IPS-NIHi7 (cell line): Measurements from ENCODE around the gene ABCC4.

Experiments used
- DNase-seq: peaks from one replicate; pipeline ENCODE4 v3.0.0; 2012; ENCODE audit warnings: mixed read lengths; ENCODE audit errors: extremely low spot score

The ABCC4 gene

DNA sequence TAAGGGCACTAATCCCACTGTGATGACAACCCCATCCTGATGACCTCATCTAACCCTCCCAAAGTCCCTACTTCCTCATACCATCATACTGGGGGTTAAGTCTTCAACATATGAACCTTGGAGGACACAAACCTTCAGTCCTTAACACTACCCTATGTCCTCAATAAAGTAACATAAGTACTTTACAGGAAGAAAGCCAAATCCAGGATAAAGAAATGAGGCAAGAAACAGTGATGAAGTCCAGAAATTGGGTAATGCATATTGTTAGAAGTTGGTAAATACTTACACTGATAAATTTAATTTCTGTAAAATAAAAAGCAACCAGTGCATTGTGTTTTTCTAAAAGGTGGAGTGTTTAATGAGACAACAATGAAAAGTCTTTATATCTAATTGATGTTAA is 304.1 kb downstream of the ABCC4 start:
- no peak for DNase-seq

DNA sequence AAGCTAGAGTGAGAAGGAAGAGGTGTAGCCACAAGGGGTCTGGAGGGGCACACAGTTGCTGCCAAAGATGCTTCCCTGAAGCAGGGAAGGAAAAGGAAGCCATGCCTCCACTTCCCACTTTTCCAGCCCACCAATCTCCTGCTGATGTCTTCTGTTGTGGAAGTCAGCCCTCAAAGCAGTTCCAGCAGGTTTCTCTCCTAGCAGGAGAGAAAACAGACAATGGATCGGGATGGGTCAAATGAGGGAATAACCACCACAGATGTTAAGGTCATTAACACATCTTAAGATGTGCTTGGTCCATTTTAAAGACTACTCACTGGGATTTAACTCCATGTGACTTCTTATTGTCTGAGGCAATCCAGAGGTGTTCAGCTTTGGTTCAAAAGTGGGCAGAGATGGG is 304.8 kb downstream of the ABCC4 start:
- DNase-seq, result peak; percentile 20

DNA sequence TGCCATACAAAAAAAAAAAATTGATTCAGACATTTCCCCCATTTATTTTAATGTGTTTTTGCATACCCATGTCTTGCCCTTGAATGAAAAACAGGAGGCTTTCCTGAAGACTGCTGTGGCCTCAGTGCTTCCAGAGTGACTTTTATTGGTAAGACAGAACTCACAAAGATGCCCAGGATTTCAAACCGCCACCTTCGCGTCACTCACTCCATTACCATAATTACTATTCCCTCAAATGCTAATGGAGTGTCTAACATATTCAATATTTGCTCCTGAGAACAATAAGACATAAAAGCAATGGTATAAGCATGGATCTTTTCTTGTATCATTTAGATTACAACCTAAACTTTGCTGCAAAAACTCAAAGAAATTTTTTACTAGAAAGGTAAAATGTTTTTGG is 306.7 kb downstream of the ABCC4 start:
- DNase-seq, result no peak

DNA sequence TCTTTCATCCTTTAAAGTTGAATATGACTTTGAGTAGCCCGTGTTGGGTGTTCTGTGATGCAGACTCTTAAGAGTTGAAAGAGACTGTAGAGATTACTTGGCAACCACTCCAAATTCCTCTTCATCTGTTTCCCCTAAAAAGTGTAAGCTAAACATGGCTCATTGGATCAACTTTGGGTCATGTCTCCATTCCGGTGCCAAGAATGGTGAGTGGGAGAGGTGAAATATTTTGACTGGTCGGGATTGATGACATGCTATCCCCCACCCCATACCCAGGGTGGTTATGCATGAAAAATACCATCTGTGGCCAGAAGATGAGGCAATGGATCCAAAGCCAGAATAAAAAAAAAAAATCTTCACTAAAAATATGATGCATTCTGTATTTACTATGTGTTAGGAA is 307.6 kb downstream of the ABCC4 start:
- no peak for DNase-seq

DNA sequence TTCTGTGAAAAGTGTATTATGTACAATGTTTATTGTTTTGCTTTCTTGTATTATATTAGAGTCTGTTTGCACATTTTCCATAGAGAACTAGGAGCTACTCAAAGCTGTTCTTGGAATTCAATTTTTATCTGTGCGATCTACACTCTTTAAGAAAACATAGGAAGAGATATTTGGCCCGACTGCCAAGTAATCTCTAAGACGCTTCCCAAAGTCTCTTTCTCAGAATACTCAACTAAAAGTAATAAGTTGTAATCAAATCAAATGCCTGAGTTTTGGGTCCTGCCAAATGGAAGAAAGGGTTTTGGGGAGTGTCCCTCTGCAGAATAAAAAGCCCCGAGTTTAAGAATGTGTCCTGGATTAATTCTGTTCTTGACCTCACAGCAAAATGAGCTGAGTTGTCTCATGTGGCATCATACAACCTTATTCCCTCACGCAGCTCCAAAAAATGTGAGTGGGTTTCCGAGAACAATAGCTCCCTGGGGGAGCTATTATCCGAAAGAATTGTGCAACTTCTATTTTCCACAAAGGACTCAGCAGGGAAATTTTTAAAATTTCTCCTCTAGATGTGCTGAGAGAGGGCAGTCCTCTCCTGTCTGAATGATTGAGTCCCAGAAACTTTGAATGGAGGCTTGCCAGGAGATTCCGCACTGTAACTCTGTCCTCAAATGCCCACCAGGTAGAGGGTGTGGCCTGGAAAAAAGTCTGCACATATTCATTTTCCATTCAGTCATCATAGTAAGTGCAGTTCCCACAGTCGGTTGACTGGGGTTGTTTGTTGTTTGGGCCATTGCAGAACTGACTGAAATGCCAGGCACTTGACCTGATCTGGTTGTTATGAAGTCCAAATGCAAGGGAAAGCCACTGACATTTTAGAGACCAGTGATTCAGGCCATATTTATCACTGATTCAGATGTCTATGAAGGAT is 309.0 kb downstream of the ABCC4 start:
- DNase-seq, result no peak

DNA sequence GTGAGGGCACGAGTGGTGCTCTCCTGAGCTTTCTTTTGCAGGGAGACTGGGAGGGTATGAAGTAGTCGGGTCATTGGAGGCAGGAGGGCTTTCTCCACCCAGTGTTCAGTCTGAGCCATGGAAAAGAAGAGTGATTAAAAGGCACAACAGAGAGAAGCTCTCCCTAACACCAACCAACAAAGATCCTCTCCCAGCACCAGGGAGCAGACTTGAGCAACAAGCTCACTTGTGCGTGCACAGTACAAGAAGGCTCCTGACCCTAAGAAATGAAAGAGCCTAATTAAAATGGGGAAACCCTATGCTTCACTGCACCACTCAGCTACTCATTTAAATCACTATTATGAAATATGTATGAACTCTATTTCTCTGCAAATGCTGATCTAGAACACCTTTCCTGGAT is 312.6 kb downstream of the ABCC4 start:
- DNase-seq, result peak; percentile 45

DNA sequence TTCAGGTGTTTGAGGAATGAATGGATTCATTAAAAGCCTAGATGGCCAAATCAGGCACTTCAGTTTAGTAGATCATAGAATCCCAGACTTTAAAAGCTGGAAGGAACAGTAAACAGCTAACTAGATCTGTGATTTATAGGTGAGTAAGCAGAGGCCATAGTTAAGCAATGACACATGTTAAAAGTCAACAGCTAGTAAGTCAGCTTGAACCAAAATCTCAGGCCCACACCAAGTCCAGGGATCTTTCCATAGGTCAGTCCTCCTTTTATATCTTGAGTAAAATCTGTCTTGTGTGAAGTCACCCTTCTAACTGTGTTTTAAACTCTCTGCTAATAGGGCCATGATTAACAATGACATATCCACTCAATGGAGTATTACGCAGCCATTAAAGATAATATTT is 313.4 kb downstream of the ABCC4 start:
- DNase-seq, result no peak

DNA sequence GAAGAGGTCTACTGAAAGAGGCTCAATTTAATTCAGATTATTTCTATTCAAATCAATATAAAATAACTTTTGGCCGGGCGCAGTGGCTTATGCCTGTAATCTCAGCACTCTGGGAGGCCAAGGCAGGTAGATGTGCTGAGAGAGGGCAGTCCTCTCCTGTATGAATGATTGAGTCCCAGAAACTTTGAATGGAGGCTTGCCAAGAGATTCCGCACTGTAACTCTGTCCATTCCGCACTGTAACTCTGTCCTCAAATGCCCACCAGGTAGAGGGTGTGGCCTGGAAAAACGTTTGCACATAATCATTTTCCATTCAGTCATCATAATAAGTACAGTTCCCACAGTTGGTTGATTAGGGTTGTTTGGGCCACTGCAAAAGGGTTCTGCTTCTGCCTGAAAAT is 314.2 kb downstream of the ABCC4 start:
- DNase-seq, result no peak

DNA sequence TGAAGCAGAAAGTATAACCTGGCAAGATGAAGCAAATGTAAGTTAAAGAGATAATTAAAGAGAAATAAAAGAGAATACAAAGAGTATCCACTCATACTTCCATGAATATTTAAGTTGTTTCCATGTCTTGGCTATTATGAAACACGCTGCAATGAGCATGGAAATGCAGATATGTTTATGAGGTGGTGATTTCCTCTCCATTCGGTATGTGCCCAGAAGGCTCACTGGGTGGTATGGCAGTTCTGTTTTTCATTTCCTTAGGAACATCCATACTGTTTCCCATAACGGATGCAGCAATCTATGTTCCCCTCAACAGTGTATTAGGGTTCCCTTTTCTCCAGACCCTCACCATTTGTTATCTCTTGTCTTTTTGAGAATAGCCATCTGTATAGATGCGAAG is 316.3 kb downstream of the ABCC4 start:
- DNase-seq, result no peak

DNA sequence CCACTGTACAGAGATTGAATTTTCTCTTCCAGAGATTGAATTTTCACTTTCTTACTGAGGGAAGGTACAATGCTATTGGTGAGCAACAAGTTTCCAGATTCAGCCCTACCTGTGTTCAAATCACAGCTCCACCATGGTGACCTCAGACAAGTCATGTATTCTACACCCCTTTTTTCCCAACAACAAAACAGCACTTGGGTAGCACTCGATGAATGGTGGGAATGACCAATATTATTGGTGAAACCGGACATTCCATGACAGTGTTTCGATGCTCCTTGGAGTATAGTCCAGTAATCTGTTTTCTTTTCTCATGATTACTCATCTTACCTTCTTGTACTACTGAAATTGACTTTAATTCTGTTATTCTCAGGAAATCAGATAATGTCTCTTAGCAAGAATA is 322.7 kb downstream of the ABCC4 start:
- no peak for DNase-seq

DNA sequence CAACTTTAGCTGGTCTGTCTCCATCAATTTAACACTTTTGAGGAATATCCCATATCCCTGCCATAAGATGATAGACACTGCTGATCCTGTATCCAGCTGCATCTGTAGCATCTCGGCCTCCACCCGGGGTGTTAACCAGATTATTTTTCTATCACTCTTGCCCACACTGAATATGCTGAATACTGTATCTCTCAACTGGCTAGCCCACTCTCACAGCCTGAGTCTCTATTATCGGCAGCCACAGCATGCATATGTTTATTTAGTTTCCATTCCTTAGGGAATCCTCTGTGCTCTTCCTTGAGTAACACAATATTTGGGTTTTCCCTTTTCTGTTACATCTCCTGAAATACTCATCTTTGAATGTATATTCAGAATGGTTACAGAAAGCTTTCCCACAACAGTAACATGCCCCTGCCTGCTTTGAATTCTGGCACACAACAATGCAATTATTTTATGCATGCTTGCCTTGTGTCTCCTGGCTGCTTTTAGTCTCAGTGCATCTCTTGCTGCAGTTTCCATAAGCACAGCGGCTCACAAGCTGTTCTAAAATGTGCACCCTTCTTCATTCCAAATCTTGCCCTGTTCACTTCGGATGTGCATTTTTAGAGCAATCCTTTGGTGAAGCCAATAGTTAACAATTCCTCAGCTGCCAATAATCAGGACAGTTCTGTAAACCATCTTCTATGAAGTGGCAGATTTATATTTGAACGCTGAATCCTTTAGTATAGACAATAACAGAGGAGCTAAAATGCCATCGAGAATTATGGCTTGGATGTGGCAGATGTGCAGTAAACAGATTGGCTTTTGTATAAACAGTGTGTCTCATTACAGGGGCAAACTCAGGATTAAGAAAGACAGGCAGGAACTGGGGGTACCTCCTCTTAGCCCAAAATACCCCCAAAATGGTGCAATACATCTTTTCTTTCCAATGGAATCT is 327.0 kb downstream of the ABCC4 start:
- DNase-seq, result no peak

DNA sequence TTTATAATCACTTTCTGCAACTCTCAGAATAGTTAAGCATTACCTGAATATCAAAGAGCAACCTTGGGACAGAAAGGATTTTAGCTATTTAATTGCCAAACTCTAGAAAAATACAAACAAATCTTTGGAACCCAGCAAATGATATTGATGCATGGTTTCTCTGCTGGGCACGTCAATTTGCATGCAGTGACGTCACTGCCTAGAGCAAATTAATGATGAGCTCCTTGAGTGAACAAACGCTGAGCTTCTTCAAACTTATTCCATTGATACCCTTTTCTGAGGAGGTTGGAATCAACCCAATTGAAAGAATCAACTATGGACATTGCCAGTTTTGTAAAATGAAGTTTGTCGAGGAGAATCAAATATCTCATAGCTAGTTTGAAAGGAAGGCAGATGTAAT is 329.0 kb downstream of the ABCC4 start:
- no peak for DNase-seq
